Hematopoietic multipotent progenitor cell treated with erythropoietin and hydrocortisone succinate and interleukin-3 and kit ligand, for 8 days (in vitro differentiated cells): ENCODE results near the gene XYLT1.
"Not testable (repeated sequence)": the region's sequence is repeated elsewhere in the genome, so short reads cannot be mapped to it uniquely, and the experiment has no call there.

Experiments
- DNase-seq: peaks from one replicate; pipeline ENCODE4 v3.0.0-alpha.2; 2015

Gene XYLT1

DNA sequence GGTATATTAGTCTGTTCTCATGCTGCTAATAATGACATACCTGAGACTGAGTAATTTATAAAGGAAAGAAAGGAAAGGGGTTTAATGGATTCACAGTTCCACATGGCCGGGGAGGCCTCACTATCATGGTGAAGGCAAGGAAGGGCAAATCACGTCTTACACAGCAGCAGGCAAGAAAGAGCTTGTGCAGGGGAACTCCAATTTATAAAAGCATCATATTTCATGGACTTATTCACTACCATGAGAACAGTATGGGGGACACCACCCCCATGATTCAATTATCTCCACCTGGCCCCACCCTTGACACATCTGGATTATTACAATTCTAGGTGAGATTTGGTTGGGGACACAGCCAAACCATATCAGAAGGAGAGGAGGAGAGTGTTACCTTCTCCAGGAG lies 17.7 kb upstream of the XYLT1 start:
- no peak for DNase-seq

DNA sequence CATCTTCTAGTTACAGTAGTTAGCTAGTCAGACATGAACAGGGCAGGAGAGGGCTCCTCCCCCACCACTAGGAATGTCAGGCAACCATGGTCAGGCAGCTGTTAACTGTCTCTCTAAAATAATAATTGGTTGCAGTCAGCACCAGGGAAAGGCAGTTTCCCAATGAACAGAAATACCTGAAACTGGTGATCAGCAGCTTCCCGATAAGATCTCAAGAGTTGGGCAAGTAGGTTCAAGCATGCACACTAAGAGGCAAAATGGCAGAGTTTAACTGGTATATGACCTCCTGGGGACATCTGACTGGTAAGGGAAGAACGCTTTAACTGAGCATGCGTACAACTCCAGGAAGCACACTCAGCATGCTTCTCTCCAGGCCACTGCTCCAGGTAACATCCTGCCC lies 12.6 kb upstream of the XYLT1 start:
- no peak for DNase-seq

DNA sequence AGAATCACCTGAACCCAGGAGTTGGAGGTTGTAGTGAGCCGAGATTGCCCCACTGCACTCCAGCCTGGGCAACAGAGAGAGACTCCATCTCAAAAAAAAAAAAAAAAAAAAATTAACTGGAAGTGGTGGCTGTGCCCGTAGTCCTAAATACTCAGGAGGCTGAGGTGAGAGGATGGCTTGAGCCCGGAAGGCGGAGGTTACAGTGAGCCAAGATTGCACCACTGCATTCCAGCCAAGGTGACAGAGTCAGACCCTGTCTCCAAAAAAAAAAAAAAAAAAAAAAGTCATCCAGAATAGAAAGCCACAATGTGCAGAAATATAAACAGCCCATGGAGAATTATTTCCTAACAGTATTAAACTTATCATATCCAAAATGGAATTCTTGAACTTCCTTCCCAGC lies 11.6 kb upstream of the XYLT1 start:
- DNase-seq: not testable (repeated sequence)

DNA sequence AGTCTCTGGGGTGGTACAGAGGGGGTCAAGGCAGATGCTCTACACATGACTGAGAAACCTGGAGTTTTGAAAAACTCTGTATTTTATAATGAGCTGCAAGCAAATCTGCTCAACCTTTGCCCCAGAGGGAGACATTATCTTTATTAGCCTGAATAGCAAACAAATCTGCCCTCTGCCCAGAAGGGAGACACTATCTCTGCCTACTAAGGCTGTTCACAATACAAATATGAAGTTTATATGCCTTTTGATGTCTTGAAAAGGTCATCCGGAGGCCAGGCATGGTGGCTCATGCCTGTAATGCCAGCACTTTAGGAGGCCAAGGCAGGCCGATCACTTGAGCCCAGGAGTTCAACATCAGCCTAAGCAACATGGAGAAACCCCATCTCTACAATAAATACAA lies 11.0 kb upstream of the XYLT1 start:
- no peak for DNase-seq

DNA sequence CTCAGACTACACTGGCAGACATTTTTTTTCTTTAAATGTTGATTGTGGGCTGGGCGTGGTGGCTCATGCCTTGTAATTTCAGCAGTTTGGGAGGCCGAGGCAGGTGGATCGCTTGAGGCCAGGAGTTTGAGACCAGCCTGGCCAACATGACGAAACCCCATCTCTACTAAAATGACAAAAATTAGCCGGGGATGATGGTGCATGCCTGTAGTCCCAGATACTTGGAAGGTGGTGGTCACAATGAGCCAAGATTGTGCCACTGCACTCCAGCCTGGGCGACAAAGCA lies 6.4 kb upstream of the XYLT1 start:
- DNase-seq: not testable (repeated sequence)

DNA sequence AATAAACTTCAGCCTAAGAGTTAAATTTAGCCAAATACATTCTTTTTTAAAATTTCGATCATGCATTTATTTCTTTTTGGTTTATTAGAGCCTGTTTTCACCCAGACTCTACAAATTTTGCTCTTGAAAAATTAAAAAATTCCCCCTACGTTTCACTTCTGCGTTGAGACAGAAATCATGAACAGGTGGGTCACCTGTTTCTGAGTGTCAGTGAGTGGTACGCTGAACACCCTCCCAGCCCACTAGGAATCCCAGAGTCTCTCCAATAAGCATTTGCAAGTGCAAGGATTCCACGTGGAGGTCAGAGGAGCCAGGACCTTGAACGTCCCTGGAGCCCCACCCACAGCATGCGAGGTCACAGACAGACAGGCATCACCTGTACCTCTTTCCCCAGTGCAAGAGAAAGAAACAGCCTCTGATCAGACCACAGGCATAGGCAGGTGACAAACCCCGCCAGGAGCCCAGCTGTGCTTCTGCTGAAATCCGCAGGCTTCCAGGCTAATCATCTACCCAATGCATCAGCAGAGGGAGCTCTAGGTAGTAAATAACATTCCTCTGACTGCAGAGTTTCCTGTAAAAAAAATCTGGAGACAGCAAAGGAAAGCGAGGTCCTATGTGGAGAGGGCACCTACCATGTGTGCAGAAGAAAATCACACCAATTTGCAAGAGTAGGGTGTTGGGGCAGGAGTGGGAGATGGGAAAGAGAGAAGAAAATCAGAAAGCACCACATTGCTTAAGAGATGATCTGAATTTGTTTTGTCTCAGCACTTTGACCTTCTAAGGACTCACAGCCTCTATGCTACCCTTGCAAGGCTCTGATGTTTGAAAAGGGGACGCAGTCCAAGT lies 5.9 kb upstream of the XYLT1 start:
- peak; percentile 39 for DNase-seq

DNA sequence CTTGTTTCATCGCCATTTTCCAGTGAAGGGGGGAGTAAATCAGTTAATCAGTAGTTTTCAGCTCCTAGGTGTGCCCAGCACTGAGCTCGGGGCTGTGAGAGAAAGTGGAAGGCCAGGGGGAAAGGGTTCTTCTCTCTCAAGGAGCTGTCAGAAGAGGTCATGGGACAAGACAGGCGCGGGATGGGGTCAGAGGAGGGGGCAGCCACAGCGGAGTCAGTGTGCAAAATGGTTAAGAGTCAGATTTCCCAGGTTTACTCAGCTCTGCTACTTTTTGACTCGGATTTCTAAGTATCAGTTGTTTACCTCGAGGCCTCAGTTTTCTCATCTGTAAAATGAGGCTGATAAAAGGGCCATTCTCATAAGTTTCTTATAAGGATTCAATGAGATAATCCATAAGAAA lies 4.3 kb upstream of the XYLT1 start:
- no peak for DNase-seq

DNA sequence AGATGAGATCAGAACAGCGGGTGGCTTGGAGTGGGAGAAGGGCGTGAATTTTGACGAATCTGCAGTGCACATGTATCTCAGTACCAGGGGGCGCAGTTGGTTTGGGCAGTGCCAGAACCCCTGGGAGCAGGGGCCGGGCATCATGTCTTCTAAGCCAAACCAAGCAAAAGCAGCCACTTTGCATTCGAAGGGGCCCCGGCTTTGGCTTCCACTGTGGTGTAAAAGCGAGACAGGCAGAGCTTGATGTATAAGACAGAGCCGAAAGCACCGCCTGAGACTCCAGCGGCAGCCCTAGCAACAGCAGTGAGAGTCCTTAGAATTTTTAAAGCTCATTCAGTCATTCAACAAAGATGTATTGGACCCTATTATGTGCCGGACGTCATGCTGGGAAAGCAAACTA lies 3.8 kb upstream of the XYLT1 start:
- DNase-seq: no peak

DNA sequence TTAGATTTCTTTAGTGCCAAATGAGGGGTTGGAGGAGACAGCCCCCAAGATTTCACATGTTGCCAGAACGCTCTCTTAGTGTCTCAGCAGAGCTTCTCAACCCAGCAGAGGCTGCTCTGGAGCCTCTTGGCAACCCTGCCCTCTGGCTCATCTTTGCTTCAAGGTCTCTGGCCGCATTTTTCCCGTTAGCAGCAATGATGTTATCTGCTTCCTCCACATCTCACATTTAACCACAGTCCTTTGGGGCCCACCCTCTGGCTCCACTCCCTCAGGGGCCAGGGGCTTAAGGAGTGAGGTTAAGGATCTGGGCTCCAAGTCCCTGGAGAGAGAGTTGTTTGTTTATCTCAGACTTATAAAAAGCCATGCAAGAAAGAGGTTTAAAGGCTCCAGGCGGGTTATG lies 3.3 kb upstream of the XYLT1 start:
- DNase-seq: peak; percentile 43

DNA sequence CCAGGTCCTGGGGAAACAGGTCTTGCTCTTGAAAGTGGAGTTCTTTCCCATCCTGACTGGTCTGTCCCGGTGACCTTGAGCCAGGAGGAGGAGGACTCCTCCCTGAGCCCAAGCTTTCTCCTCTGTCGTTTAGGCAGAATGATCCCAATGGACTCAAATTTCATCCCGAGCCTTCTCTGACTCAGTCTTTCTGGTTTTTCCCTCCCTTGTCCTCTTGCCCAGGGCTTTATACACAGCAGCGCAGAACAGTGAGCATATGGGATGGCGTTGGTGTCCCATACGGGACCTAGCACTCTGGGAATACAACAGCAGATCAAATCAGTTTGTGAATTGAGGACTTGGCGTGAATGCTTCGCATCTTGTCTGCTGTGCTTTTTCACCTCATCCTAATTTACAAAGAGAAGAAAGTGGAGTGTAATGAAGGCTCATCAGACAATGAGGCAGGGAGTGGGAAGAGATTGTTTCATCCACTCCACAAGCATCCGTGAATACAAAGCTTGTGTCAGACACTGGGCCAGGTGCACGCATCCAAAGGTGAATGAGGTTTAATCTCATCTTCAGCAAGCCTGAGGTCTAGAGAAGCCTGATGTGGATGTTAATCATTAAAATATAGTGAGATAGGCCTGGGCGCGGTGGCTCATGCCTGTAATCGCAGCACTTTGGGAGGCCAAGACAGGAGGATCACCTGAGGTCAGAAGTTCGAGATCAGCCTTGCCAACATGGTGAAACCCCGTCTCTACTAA lies 1.1 kb upstream of the XYLT1 start:
- no peak for DNase-seq

DNA sequence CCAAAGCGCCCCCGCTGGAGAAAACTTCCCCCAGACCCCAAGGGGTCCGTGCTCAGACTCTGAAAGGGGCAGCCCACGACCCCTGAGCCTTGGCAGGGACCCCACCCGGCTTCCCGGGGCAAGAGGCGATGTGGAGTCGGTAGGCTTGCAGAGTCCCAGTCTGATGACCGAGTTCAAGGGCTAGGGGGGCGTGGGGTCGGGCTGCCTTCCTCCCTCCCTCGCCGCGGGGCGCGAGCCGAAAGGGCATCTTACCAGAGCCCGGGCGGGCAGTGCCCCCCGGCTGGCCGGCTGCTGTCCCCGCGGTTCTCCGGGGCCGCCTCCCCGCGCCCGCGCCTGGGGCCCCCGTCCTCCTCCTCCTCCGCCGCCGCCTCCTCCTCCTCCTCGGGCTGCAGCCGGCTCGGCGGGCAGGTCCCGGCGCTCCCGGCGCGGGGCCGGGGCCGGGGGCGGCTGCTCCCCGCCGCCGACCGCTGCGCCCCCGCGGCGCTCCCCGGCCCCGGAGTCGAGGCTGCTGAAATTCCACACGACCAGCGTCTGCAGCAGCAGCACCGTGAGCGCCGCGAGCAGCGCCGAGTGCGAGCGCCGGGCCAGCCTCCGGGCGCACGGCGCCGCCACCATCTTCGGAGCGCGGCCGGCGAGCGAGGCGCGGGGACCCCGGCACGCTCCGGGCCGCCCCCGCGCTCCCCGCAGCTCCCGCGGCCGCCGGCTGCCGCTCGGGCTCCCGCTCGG lies 415 bp downstream of the XYLT1 start:
- DNase-seq: no peak

DNA sequence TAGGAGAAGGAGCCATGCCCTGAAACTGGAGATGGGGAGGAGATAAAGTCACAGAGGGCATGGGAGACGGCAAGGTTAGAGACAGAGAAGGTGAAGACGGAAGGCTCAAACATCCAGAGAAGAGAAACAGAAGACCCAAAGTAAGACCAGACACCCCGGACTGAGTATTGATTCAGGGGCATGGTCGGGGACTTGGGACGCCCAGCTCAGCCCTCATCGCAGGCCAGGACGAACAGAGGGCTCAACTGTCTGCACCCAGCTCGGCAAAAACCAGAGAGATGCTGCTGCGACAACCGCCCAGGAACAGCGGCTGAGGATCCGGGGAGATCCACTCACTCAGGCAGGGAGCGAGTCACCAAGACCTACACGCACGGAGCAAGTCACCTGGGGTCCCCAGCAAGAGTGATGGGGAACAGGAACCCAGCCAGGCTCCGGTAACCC lies 999 bp downstream of the XYLT1 start:
- DNase-seq: no peak

DNA sequence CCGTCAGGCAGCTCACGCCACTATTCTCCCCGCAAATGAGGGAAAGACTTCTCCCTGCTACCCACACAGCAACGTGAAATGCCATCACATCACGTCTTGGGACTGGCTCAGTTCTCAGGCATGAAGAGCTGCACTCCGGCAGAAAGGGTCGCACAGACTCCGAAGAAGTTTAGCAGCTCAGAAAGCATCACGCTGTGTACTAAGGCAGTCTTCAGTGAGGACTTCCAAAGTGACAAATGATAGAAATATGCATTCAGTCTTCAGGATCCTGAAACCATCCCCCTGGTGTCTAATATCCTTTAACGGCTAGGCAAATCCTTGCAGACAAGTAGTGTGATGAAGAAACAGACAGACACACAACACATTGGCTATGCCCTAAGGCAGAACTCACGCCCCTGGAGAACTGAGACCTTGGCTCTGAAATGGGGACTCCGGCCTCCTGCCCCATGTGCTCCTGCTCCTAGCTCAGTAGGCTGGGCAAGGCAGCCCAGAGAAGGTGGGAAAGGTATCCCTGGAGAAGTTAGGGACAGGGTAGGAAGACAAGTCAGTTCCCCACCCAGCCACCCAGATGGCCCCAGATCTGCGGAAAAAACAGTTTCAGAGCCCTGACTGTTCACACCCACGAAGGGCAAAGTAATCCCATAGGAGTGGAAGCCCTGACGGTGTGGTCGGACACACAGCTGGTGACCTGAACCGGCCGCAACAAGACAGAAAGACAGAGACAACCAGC lies 1.6 kb downstream of the XYLT1 start:
- no peak for DNase-seq

DNA sequence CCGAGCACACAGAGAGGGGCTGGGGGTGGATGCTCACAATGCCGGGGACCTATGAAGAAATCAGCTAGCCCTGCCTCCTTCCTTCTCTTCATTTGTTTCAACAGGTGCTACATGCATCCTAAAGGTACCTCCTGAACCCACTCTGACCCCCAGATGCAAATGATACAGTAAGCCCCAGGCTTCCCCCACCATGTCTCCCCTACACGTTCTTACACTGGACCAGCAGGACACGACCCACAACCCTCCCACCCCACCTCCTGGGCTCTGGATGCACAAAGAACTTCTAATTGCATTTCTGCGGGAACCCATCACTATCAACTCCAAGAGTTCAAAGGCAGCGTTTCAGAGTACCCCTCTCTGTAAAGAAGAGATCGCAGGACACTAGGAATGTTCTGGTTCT lies 2.1 kb downstream of the XYLT1 start:
- DNase-seq: no peak

DNA sequence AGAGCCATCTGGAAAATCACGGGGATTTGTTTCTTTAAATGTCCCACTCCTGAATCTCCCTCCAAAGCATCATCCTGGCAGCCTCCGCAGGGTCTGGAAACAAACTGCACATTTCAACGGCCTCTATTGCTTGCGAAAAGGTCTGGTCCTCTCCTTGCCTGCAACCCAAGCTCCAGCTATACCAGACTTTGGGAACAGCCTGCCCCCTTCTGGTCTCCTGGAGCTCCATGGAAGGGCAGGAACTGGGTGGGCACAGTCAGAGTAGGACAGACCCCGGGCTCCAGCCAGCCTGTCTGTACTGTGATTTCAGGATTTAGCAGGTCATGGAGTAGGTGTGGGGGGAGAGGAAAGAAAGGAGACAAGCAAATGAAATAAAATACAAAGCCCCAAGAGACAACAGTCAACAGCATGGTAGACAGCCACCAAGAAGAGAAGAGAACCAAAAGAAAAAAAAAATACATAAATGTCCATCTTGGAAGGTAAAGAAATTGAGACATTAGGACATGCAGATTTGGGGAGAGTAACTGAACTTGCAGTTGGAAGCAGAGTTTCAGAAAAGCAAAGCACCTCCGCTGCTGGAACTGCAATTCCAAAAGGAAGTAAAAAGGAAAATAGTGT lies 2.7 kb downstream of the XYLT1 start:
- peak; percentile 49 for DNase-seq

DNA sequence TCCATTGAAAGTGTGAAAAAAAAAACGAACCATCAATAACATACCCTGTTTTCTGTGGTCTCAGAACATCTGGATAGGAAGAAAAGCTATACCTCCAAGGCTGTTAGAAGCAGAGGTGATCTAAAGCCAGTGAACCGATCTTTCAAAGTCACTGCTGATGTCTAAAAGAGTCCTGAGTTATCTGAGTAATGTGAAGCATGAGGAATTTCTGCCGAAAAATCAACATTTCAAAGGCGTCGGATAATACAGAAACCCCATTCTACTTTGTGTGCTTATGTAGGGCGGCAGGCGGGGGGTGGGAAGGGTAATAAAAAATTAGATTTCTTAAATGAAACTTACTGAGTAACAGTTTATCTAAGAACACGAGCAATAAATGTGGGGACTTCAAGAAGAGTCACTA lies 3.9 kb downstream of the XYLT1 start:
- DNase-seq: no peak

DNA sequence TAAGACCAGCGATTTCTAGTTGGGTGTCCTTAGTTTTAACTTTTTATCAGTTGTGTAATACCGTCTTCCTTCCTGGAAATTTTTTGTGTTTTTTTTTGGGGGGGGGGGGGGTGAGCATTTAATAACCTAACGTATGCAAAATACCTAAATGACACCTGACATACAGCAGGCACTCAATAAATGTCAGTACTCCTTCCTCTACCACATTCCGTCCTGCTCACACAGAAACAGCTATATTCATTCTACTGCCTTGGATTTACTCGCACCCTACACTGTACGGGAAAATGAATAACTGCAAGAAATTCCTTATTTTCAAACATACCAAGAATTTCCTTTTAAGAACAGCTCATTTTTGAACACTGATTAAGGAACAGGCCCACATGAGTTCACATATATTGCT lies 5.3 kb downstream of the XYLT1 start:
- DNase-seq: no peak

DNA sequence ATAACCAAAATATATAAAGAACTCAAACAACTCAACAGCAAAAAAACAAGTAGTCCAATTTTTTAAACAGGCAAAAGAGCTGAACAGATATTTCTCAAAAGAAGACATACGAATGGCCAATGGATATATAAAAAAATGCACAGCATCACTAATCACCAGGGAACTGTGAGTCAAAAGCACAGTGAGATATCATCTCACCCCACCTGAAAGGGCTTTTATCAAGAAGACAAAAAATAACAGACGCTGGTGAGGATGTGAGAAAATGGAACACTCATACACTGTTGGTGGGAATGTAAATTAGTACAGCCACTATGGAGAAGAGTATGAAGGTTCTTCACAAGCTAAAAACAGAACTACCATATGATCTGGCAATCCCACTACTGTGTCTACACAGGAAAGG lies 7.4 kb downstream of the XYLT1 start:
- no peak for DNase-seq

DNA sequence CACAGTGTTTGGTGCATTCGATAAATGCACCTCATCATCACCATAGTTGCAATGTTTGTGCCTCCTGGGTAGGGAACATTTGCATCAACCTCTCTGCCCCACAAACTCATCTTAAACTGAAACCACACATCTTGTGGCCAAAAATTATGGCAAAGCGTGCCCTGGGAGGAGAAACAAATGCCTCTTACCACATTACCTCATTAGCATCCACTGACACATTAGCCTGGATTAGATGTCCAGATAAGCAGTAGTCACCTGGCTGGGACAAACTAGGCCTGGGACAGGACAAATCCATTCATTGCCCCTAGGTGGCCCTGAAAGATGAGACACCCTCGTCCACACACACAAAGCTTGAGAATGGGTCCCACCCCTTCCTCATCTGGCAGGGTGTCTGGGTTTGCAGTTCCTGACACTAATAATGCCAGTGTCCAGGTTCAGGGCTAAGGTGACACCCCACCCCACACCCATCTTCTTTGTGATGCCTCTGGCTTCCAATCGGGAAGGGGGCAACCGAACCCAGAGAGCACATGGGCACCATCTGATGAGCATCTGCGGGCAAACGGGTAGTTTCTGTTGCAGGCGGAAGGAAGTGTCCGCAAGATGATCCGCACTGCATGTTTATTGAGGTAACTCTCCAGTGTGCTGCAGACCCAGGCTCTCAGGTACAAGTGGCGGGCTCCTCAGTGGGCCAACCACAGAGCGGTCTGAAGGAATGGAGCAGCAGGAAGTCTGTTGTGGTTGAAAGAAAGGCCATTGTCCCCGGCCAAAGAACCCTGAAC lies 8.6 kb downstream of the XYLT1 start:
- DNase-seq: no peak

DNA sequence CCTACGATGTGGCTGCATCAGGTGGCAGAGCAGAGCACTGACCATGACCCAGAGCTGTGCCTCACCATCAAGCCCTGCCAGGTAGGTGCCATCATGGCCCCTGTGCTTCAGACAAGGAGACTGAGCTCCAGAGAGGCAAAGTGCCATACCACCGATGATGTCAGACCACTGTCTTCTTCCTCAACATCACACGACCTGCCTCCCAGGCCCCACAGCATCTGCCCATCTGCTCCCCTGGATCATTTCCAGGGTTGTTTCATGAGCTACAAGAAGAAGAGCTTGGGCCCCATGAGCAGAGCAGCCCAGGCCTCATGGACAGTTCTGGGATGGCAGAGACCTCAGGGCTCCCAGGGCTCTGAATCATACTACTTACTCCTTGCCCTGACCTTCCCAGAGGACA lies 9.9 kb downstream of the XYLT1 start:
- DNase-seq: no peak

DNA sequence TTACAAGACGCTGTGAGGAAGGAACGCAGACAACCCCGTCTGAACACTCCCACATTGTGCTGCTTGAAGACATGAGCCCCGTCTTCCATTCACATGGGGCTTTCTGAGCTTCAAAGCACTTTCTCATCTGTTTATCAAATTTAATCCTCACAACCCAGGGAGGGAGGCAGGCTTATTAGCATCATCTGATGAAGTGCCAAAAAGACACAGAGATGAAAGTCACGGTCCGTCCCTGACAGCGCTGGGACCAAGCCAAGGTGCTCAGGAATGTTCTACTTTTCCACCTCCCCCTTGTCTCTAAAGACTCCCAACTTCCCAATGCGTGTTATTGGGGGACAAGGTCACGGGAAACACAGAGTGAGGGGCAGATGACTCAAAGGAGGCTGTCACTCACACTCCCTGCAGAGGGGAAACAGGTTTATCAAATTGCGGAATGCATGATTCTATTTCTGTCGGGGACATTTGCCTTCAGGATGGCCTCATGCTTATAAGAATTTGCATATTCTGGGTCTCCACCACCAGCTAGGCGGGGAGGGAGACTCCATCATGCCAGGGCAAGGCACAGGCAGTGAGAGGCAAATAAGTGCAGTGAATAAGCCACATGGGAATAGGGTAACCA lies 10.7 kb downstream of the XYLT1 start:
- no peak for DNase-seq

DNA sequence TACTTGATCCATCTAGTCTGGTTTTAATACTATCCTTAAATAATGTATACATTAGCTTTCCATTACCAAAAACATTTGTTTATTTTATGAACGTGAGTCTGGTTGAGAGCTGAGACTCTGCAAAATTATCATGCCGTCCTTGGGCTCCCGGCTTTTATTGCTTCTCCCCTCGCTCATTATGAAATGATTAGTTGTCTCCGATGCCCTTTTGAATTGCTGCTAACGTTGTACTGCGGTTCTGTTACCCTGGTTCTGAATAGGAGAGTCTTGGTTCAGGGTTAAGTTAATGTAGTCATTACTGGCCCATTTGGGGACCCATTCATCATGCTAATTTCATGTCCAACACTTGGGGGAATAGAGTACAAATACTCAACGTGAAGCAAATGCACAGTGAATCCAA lies 12.8 kb downstream of the XYLT1 start:
- DNase-seq: no peak
